Measurements from ENCODE around the gene RABL3.

The RABL3 gene

DNA sequence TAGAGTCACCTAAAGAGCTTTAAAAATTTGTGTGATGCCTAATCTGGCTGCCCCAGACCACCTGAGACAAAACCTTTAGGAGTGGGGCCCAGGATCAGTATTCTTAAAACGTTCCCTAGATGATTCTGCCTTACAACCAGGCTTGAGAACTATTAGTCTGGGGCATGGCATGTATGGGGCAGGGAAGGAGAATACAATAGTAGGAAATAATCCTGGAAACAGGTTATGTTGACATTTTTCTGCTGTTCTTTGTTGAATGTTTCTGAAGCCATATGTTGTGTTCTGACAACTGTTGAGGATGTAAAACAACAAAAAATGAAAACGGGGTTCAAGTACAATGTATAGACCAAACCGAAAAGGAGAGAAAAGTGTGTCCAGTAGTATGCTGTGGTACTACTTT is 3.1 kb upstream of the RABL3 start:
- ATAC-seq, result no peak

DNA sequence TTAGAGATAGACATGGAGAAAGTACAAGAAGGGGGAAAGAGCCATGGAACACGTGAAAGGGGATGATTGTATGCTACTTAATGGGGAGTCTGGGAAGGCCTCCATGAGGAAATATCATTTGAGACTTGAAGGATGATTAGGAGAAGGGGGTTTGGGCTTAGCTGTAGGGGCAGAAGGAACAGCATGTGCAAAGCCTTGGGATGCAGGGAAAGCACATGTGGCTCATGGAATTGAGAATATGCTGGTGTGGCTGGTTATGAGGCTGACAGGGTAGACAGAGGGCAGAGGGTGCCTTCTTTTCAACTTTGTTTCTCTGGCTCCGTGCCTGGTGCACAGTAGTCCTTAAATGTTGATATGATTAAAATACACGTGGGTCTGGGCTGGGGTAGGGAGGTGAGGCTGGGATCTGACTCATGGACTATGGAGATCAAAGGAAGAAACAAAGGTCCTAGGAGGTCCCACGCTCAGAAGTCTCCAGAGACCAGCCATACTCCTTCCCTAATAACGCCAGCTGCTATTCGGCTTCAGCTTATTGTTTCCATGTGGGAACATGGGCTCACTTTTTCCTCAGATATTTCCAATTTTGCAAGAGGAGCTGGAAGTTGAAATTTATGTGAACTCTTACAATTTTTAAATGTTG is 1.4 kb upstream of the RABL3 start:
- no peak for ATAC-seq
- TF ChIP-seq BACH2 (CRISPR knock-in tag; IDR thresholded peaks at IDR 0.05; ENCODE audit: borderline replicate concordance), result no peak
- TF ChIP-seq ZNF8 (CRISPR knock-in tag; IDR thresholded peaks at IDR 0.05), result no peak
- TF ChIP-seq, protein P1, sequence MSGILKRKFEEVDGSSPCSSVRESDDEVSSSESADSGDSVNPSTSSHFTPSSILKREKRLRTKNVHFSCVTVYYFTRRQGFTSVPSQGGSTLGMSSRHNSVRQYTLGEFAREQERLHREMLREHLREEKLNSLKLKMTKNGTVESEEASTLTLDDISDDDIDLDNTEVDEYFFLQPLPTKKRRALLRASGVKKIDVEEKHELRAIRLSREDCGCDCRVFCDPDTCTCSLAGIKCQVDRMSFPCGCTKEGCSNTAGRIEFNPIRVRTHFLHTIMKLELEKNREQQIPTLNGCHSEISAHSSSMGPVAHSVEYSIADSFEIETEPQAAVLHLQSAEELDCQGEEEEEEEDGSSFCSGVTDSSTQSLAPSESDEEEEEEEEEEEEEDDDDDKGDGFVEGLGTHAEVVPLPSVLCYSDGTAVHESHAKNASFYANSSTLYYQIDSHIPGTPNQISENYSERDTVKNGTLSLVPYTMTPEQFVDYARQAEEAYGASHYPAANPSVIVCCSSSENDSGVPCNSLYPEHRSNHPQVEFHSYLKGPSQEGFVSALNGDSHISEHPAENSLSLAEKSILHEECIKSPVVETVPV (CRISPR knock-in tag; IDR thresholded peaks at IDR 0.05), result no peak

More for the DNA sequence above, 3.1 kb upstream of the RABL3 start:
- TF ChIP-seq OSR1 (CRISPR knock-in tag; IDR thresholded peaks at IDR 0.05), result no peak
- no peak for TF ChIP-seq ZNF70 (CRISPR knock-in tag; IDR thresholded peaks at IDR 0.05)
- TF ChIP-seq, protein P2, sequence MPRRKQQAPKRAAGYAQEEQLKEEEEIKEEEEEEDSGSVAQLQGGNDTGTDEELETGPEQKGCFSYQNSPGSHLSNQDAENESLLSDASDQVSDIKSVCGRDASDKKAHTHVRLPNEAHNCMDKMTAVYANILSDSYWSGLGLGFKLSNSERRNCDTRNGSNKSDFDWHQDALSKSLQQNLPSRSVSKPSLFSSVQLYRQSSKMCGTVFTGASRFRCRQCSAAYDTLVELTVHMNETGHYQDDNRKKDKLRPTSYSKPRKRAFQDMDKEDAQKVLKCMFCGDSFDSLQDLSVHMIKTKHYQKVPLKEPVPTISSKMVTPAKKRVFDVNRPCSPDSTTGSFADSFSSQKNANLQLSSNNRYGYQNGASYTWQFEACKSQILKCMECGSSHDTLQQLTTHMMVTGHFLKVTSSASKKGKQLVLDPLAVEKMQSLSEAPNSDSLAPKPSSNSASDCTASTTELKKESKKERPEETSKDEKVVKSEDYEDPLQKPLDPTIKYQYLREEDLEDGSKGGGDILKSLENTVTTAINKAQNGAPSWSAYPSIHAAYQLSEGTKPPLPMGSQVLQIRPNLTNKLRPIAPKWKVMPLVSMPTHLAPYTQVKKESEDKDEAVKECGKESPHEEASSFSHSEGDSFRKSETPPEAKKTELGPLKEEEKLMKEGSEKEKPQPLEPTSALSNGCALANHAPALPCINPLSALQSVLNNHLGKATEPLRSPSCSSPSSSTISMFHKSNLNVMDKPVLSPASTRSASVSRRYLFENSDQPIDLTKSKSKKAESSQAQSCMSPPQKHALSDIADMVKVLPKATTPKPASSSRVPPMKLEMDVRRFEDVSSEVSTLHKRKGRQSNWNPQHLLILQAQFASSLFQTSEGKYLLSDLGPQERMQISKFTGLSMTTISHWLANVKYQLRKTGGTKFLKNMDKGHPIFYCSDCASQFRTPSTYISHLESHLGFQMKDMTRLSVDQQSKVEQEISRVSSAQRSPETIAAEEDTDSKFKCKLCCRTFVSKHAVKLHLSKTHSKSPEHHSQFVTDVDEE (CRISPR knock-in tag; IDR thresholded peaks at IDR 0.05), result no peak
- TF ChIP-seq SNAI2 (CRISPR knock-in tag; IDR thresholded peaks at IDR 0.05), result no peak
- no peak for TF ChIP-seq RARB (CRISPR knock-in tag; IDR thresholded peaks at IDR 0.05)
- no peak for TF ChIP-seq ZC3H10 (CRISPR knock-in tag; IDR thresholded peaks at IDR 0.05)
- no peak for TF ChIP-seq PPARA (CRISPR knock-in tag; IDR thresholded peaks at IDR 0.05; ENCODE audit: borderline replicate concordance)
- TF ChIP-seq, protein P1 (CRISPR knock-in tag; IDR thresholded peaks at IDR 0.05), result no peak
- TF ChIP-seq ISL1 (CRISPR knock-in tag; IDR thresholded peaks at IDR 0.05), result no peak
- no peak for TF ChIP-seq ARNTL (CRISPR knock-in tag; IDR thresholded peaks at IDR 0.05; ENCODE audit: borderline replicate concordance, low read depth)
- no peak for TF ChIP-seq ZFP3 (CRISPR knock-in tag; IDR thresholded peaks at IDR 0.05)
- TF ChIP-seq, protein P3, sequence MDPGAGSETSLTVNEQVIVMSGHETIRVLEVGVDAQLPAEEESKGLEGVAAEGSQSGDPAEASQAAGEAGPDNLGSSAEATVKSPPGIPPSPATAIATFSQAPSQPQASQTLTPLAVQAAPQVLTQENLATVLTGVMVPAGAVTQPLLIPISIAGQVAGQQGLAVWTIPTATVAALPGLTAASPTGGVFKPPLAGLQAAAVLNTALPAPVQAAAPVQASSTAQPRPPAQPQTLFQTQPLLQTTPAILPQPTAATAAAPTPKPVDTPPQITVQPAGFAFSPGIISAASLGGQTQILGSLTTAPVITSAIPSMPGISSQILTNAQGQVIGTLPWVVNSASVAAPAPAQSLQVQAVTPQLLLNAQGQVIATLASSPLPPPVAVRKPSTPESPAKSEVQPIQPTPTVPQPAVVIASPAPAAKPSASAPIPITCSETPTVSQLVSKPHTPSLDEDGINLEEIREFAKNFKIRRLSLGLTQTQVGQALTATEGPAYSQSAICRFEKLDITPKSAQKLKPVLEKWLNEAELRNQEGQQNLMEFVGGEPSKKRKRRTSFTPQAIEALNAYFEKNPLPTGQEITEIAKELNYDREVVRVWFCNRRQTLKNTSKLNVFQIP (CRISPR knock-in tag; IDR thresholded peaks at IDR 0.05; ENCODE audit: borderline replicate concordance, low read depth), result no peak
- no peak for TF ChIP-seq BACH2 (CRISPR knock-in tag; IDR thresholded peaks at IDR 0.05; ENCODE audit: borderline replicate concordance)
- TF ChIP-seq, protein P4, sequence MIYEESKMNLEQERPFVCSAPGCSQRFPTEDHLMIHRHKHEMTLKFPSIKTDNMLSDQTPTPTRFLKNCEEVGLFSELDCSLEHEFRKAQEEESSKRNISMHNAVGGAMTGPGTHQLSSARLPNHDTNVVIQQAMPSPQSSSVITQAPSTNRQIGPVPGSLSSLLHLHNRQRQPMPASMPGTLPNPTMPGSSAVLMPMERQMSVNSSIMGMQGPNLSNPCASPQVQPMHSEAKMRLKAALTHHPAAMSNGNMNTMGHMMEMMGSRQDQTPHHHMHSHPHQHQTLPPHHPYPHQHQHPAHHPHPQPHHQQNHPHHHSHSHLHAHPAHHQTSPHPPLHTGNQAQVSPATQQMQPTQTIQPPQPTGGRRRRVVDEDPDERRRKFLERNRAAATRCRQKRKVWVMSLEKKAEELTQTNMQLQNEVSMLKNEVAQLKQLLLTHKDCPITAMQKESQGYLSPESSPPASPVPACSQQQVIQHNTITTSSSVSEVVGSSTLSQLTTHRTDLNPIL (CRISPR knock-in tag; IDR thresholded peaks at IDR 0.05; ENCODE audit: low read depth), result no peak
- no peak for TF ChIP-seq ZNF565 (CRISPR knock-in tag; conservative IDR thresholded peaks at IDR 0.05; ENCODE audit: low read depth)
- TF ChIP-seq TCF4 (CRISPR knock-in tag; IDR thresholded peaks at IDR 0.05; ENCODE audit: borderline replicate concordance), result no peak
- no peak for TF ChIP-seq ESRRG (CRISPR knock-in tag; IDR thresholded peaks at IDR 0.05)
- TF ChIP-seq ZNF8 (CRISPR knock-in tag; IDR thresholded peaks at IDR 0.05), result no peak
- TF ChIP-seq, protein P5, sequence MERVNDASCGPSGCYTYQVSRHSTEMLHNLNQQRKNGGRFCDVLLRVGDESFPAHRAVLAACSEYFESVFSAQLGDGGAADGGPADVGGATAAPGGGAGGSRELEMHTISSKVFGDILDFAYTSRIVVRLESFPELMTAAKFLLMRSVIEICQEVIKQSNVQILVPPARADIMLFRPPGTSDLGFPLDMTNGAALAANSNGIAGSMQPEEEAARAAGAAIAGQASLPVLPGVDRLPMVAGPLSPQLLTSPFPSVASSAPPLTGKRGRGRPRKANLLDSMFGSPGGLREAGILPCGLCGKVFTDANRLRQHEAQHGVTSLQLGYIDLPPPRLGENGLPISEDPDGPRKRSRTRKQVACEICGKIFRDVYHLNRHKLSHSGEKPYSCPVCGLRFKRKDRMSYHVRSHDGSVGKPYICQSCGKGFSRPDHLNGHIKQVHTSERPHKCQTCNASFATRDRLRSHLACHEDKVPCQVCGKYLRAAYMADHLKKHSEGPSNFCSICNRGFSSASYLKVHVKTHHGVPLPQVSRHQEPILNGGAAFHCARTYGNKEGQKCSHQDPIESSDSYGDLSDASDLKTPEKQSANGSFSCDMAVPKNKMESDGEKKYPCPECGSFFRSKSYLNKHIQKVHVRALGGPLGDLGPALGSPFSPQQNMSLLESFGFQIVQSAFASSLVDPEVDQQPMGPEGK (CRISPR knock-in tag; IDR thresholded peaks at IDR 0.05; ENCODE audit: borderline replicate concordance), result no peak

Data from SK-N-SH treated with all-trans-retinoic acid at 6 μM for 48 hours (cell line).